RWPE2 (cell line): Measurements from ENCODE around the gene MMP20.

Experiments
- ATAC-seq: fragments of 200-7000 bp; cut with Tn5 transposase; 3 replicates; pipeline ENCODE4 v1.9.1; 2021; ENCODE audit warnings: low read depth
- DNase-seq: peaks from one replicate; pipeline ENCODE4 v3.0.0-alpha.2; 2020; ENCODE audit warnings: low spot score
- H3K27ac ChIP-seq: fragments of 450-650 bp; 2 replicates; pipeline ENCODE4 v1.5.1; 2017; ENCODE audit warnings: mild to moderate bottlenecking; ENCODE audit not compliant: poor library complexity, severe bottlenecking
- H3K27me3 ChIP-seq: fragments of 250-450 bp; sonication (Bioruptor Pico); 2 replicates; pipeline ENCODE4 v1.5.1; 2021; ENCODE audit warnings: mild to moderate bottlenecking, moderate library complexity; ENCODE audit not compliant: insufficient read depth, poor library complexity, severe bottlenecking
- H3K36me3 ChIP-seq: fragments of 250-450 bp; sonication (Bioruptor Pico); 2 replicates; pipeline ENCODE4 v1.5.1; 2020; ENCODE audit warnings: low read depth, mild to moderate bottlenecking, moderate library complexity
- H3K4me1 ChIP-seq: fragments of 250-450 bp; sonication (Bioruptor Pico); 2 replicates; pipeline ENCODE4 v1.5.1; 2021; ENCODE audit warnings: mild to moderate bottlenecking, moderate library complexity; ENCODE audit not compliant: insufficient read depth, poor library complexity, severe bottlenecking
- H3K4me3 ChIP-seq: fragments of 250-450 bp; sonication (Bioruptor Pico); 2 replicates; pipeline ENCODE4 v1.5.1; 2021; ENCODE audit warnings: mild to moderate bottlenecking, moderate library complexity; ENCODE audit not compliant: severe bottlenecking
- H3K9me3 ChIP-seq: fragments of 250-450 bp; sonication (Bioruptor Pico); 2 replicates; pipeline ENCODE4 v1.5.1; 2021; ENCODE audit warnings: mild to moderate bottlenecking, moderate library complexity; ENCODE audit not compliant: severe bottlenecking
- CTCF ChIP-seq: fragments of 450-650 bp; IDR thresholded peaks from one replicate; pipeline ENCODE4 v1.5.1; 2017; ENCODE audit warnings: mild to moderate bottlenecking, moderate library complexity; ENCODE audit not compliant: poor library complexity, severe bottlenecking

MMP20 gene

GRCh38 chr11:102592634-102593581 lies 32.2 kb downstream of the MMP20 start:
- H3K9me3 ChIP-seq, result no peaks in the 10 kb centered on the region
- H3K4me1 ChIP-seq, result no peaks in the 10 kb centered on the region
- DNase-seq, result no peak
- TF ChIP-seq CTCF, result peak; percentile 73
- H3K27me3 ChIP-seq, result no peaks in the 10 kb centered on the region
- 0 out of 3 replicates have a peak, but pooled peaks have one; percentile 58 for ATAC-seq
- no peak overlapping the region for H3K27ac ChIP-seq
- no peaks in the 10 kb centered on the region for H3K36me3 ChIP-seq
- H3K4me3 ChIP-seq, result no peak overlapping the region

GRCh38 chr11:102592131-102592530 lies 33.0 kb downstream of the MMP20 start:
- no peaks in the 10 kb centered on the region for H3K9me3 ChIP-seq
- H3K36me3 ChIP-seq, result no peaks in the 10 kb centered on the region
- H3K4me1 ChIP-seq, result no peaks in the 10 kb centered on the region
- TF ChIP-seq CTCF, result no peak
- DNase-seq (no peak), ATAC-seq (no peak)
- no peak overlapping the region for H3K4me3 ChIP-seq
- no peaks in the 10 kb centered on the region for H3K27me3 ChIP-seq
- no peak overlapping the region for H3K27ac ChIP-seq

- no peak overlapping the region for H3K4me3 ChIP-seq
- no peak for TF ChIP-seq CTCF
- no peak for DNase-seq
- H3K27ac ChIP-seq, result no peak overlapping the region
- no peaks in the 10 kb centered on the region for H3K9me3 ChIP-seq
- H3K27me3 ChIP-seq, result no peaks in the 10 kb centered on the region
- H3K4me1 ChIP-seq, result no peaks in the 10 kb centered on the region
- no peaks in the 10 kb centered on the region for H3K36me3 ChIP-seq
- ATAC-seq, result no peak
Measured at GRCh38 chr11:102591160-102591718, 33.9 kb downstream of the MMP20 start.

- no peak for ATAC-seq
- H3K4me1 ChIP-seq, result no peaks in the 10 kb centered on the region
Measured at GRCh38 chr11:102590276-102591049, 34.7 kb downstream of the MMP20 start.

More at GRCh38 chr11:102590276-102591049, 34.7 kb downstream of the MMP20 start:
- TF ChIP-seq CTCF, result no peak
- H3K27ac ChIP-seq, result no peak overlapping the region
- H3K36me3 ChIP-seq, result no peaks in the 10 kb centered on the region
- no peak overlapping the region for H3K4me3 ChIP-seq
- DNase-seq, result no peak
- no peaks in the 10 kb centered on the region for H3K27me3 ChIP-seq
- no peaks in the 10 kb centered on the region for H3K9me3 ChIP-seq
